IMR-90 (cell line): Measurements from ENCODE around the gene SGMS1. TPM values are rescaled to one million over a fixed set of nuclear protein-coding genes. Genes with fewer than 3 reads are reported as not detected.

Experiments used
- ATAC-seq: fragments of 200-7000 bp; cut with Tn5 transposase; 2 replicates; pipeline ENCODE4 v1.9.1; 2020; ENCODE audit warnings: low read depth, mild to moderate bottlenecking, moderate library complexity
- BruUV-seq: library from RNA; stranded (reverse); fragments of 400-500 nt; replicated peaks from 2 replicates; lab custom pipeline; 2021; lab: Mats Ljungman, UMichigan
- CTCF ChIA-PET: fragments of 300-600 bp; formaldehyde crosslinking; extraction: SDS; loops from one replicate; lab custom pipeline; 2021; ENCODE audit warnings: antibody characterized with exemption; lab: Yijun Ruan, JAX
- POLR2A ChIA-PET: fragments of 300-600 bp; sonication (Branson Sonifier 250); formaldehyde crosslinking; loops from one replicate; lab custom pipeline; 2022; ENCODE audit warnings: antibody characterized with exemption; ENCODE audit not compliant: unreplicated experiment; lab: Charles Lee
- DNase-seq: peaks from one replicate; pipeline ENCODE4 v3.0.0; 2013
- H2AFZ ChIP-seq: replicated peaks from 2 replicates; pipeline ENCODE3; 2013; ENCODE audit warnings: low read length, mild to moderate bottlenecking; ENCODE audit not compliant: poor library complexity
- H2AK5ac ChIP-seq: 2 replicates; pipeline ENCODE4 v1.6.1; 2013; ENCODE audit warnings: low read depth, low read length, inconsistent platforms
- H2AK9ac ChIP-seq: replicated peaks from 2 replicates; pipeline ENCODE3; 2013; ENCODE audit warnings: mild to moderate bottlenecking, low read depth, low read length, moderate library complexity; ENCODE audit not compliant: poor library complexity
- H2BK120ac ChIP-seq: 2 replicates; pipeline ENCODE4 v1.6.1; 2013; ENCODE audit warnings: low read depth, low read length, inconsistent platforms
- H2BK15ac ChIP-seq: 3 replicates; pipeline ENCODE4 v1.6.1; 2013; ENCODE audit warnings: low read depth, low read length, inconsistent platforms
- H2BK20ac ChIP-seq: 2 replicates; pipeline ENCODE4 v1.6.1; 2013; ENCODE audit warnings: low read depth, mild to moderate bottlenecking, inconsistent platforms, low read length, moderate library complexity
- H2BK5ac ChIP-seq: 2 replicates; pipeline ENCODE4 v1.6.1; 2013; ENCODE audit warnings: mild to moderate bottlenecking, low read depth, low read length, inconsistent platforms; ENCODE audit not compliant: poor library complexity, severe bottlenecking
- H3K14ac ChIP-seq: replicated peaks from 2 replicates; pipeline ENCODE4 v1.6.1; 2013; ENCODE audit warnings: low read depth, low read length, inconsistent platforms
- H3K18ac ChIP-seq: 2 replicates; pipeline ENCODE4 v1.6.1; 2013; ENCODE audit warnings: low read depth, low read length, control low read depth
- H3K23ac ChIP-seq: 2 replicates; pipeline ENCODE4 v1.6.1; 2013; ENCODE audit warnings: low read depth, low read length, inconsistent platforms
- H3K27ac ChIP-seq: 2 replicates; pipeline ENCODE4 v1.5.1; 2013; ENCODE audit warnings: mild to moderate bottlenecking, control low read depth, low read length; ENCODE audit not compliant: insufficient read depth
- H3K27me3 ChIP-seq: 2 replicates; pipeline ENCODE4 v1.6.1; 2013; ENCODE audit warnings: low read length; ENCODE audit not compliant: control insufficient read depth, insufficient read depth
- H3K36me3 ChIP-seq: 2 replicates; pipeline ENCODE4 v1.6.1; 2013; ENCODE audit warnings: low read length, mixed read lengths; ENCODE audit not compliant: control insufficient read depth, insufficient read depth
- H3K4ac ChIP-seq: 2 replicates; pipeline ENCODE4 v1.6.1; 2013; ENCODE audit warnings: low read depth, low read length, inconsistent platforms
- H3K4me1 ChIP-seq: 2 replicates; pipeline ENCODE4 v1.6.1; 2013; ENCODE audit warnings: low read length, mixed read lengths; ENCODE audit not compliant: control insufficient read depth, insufficient read depth
- H3K4me2 ChIP-seq: 2 replicates; pipeline ENCODE4 v1.6.1; 2013; ENCODE audit warnings: low read depth, mild to moderate bottlenecking, control low read depth, low read length, moderate library complexity
- H3K4me3 ChIP-seq: 2 replicates; pipeline ENCODE4 v1.5.1; 2013; ENCODE audit warnings: low read depth, mild to moderate bottlenecking, control low read depth, low read length, moderate library complexity; ENCODE audit not compliant: insufficient read depth
- H3K56ac ChIP-seq: 2 replicates; pipeline ENCODE4 v1.6.1; 2013; ENCODE audit warnings: low read length, inconsistent platforms; ENCODE audit not compliant: insufficient read depth; ENCODE audit errors: extremely low read depth
- H3K79me1 ChIP-seq, 2 experiments: 2 replicates each; pipeline ENCODE4 v1.6.1; 2013; ENCODE audit warnings: low read length in 2 of 2, inconsistent platforms in 1 of 2, low read depth in 1 of 2
- H3K9ac ChIP-seq: 2 replicates; pipeline ENCODE4 v1.6.1; 2013; ENCODE audit warnings: low read depth, low read length, control low read depth
- H3K9me1 ChIP-seq: 2 replicates; pipeline ENCODE4 v1.6.1; 2013; ENCODE audit warnings: low read length, inconsistent platforms; ENCODE audit not compliant: insufficient read depth
- H3K9me3 ChIP-seq: 2 replicates; pipeline ENCODE4 v1.6.1; 2013; ENCODE audit warnings: low read length; ENCODE audit not compliant: control insufficient read depth, insufficient read depth
- H4K20me1 ChIP-seq: 2 replicates; pipeline ENCODE4 v1.6.1; 2013; ENCODE audit warnings: low read length, inconsistent platforms; ENCODE audit not compliant: insufficient read depth
- H4K5ac ChIP-seq: 2 replicates; pipeline ENCODE4 v1.6.1; 2013; ENCODE audit warnings: mild to moderate bottlenecking, low read depth, low read length, control low read depth
- H4K8ac ChIP-seq, 2 experiments: 2 replicates each; pipeline ENCODE4 v1.6.1; 2013; ENCODE audit warnings: low read depth in 2 of 2, low read length in 2 of 2, control low read depth in 1 of 2, inconsistent platforms in 1 of 2
- H4K91ac ChIP-seq: 2 replicates; pipeline ENCODE4 v1.6.1; 2013; ENCODE audit warnings: low read depth, low read length, inconsistent platforms; ENCODE audit not compliant: insufficient read depth
- BHLHE40 ChIP-seq: fragments of 150-350 bp; IDR thresholded peaks from 2 replicates; pipeline ENCODE4 v1.6.1; 2016; ENCODE audit warnings: mild to moderate bottlenecking, low read depth, low read length
- CEBPB ChIP-seq: IDR thresholded peaks from 2 replicates; pipeline ENCODE4 v1.6.1; 2012; ENCODE audit warnings: low read depth, low read length, improper control_type of control experiment
- CHD1 ChIP-seq: IDR thresholded peaks from 2 replicates; pipeline ENCODE4 v1.6.1; 2012; ENCODE audit warnings: low read depth, low read length, improper control_type of control experiment
- CTCF ChIP-seq: conservative IDR thresholded peaks from 2 replicates; pipeline ENCODE4 v1.5.1; 2012; ENCODE audit warnings: mild to moderate bottlenecking, low read depth, low read length, improper control_type of control experiment
- ELK1 ChIP-seq: fragments of 150-350 bp; IDR thresholded peaks from 2 replicates; pipeline ENCODE4 v1.6.1; 2016; ENCODE audit warnings: low read depth, mild to moderate bottlenecking, low read length, moderate library complexity, borderline replicate concordance
- FOS ChIP-seq: fragments of 150-350 bp; IDR thresholded peaks from 2 replicates; pipeline ENCODE4 v1.6.1; 2016; ENCODE audit warnings: low read depth, low read length
- MAFK ChIP-seq: IDR thresholded peaks from 2 replicates; pipeline ENCODE4 v1.6.1; 2012; ENCODE audit warnings: low read depth, low read length, improper control_type of control experiment
- MAZ ChIP-seq: IDR thresholded peaks from 2 replicates; pipeline ENCODE4 v1.6.1; 2012; ENCODE audit warnings: low read depth, mild to moderate bottlenecking, low read length, improper control_type of control experiment, moderate library complexity, borderline replicate concordance
- MXI1 ChIP-seq: IDR thresholded peaks from 2 replicates; pipeline ENCODE4 v1.6.1; 2012; ENCODE audit warnings: low read depth, mild to moderate bottlenecking, low read length, moderate library complexity, borderline replicate concordance
- NFE2L2 ChIP-seq: fragments of 150-350 bp; IDR thresholded peaks from 2 replicates; pipeline ENCODE4 v1.6.1; 2016; ENCODE audit warnings: low read depth, mild to moderate bottlenecking, low read length
- POLR2A ChIP-seq: IDR thresholded peaks from 2 replicates; pipeline ENCODE4 v1.6.1; 2012; ENCODE audit warnings: mild to moderate bottlenecking, low read depth, low read length
- RAD21 ChIP-seq: IDR thresholded peaks from 2 replicates; pipeline ENCODE4 v1.6.1; 2012; ENCODE audit warnings: low read length, improper control_type of control experiment
- RCOR1 ChIP-seq: IDR thresholded peaks from 2 replicates; pipeline ENCODE4 v1.6.1; 2012; ENCODE audit warnings: mild to moderate bottlenecking, low read length, improper control_type of control experiment; ENCODE audit not compliant: insufficient replicate concordance
- RFX5 ChIP-seq: IDR thresholded peaks from 2 replicates; pipeline ENCODE4 v1.8.0; 2012; ENCODE audit warnings: low read depth, mild to moderate bottlenecking, low read length, moderate library complexity
- SMC3 ChIP-seq: fragments of 150-350 bp; IDR thresholded peaks from 2 replicates; pipeline ENCODE4 v1.6.1; 2016; ENCODE audit warnings: low read depth, mild to moderate bottlenecking, antibody characterized with exemption, low read length, moderate library complexity
- USF2 ChIP-seq: fragments of 150-350 bp; IDR thresholded peaks from 2 replicates; pipeline ENCODE4 v1.6.1; 2017; ENCODE audit warnings: mild to moderate bottlenecking, antibody characterized with exemption, low read length, low read depth
- WGBS, 2 experiments: methylation state at CpG; one replicate each; pipeline versions ENCODE4 v1.1.5 to v1.1.7; 2013; ENCODE audit warnings: missing lambda C conversion rate in 2 of 2; ENCODE audit not compliant: insufficient read length in 1 of 2; ENCODE audit errors: extremely low coverage in 2 of 2; 5-methylcytosine and 5-hydroxymethylcytosine counted together
- dilution Hi-C: fragments of 300-500 bp; cut with HindIII; formaldehyde crosslinking; loops from one replicate; pipeline ENCODE4 v1.14.3; 2018; ENCODE audit warnings: low sequenced_read_pairs; ENCODE audit not compliant: unreplicated experiment
- in situ Hi-C: fragments of 300-500 bp; cut with MboI; formaldehyde crosslinking; loops from 3 replicates; pipeline ENCODE4 v1.14.3; 2019; ENCODE audit warnings: low sequenced_read_pairs, inconsistent platforms, mixed read lengths
- intact Hi-C: fragments of 100-400 bp; cut with micrococcal nuclease; formaldehyde crosslinking; loops from 2 replicates; pipeline ENCODE4 v1.10.0; 2022
- polyA plus RNA-seq, 3 experiments: library from polyadenylated mRNA; depleted of rRNA; stranded (reverse); fragments of >200 nt; gene quantifications; 2 replicates each; pipeline ENCODE4 v1.2.3, GENCODE V29; 2012; ENCODE audit warnings: low replicate concordance in 1 of 3
- total RNA-seq: library from RNA; depleted of rRNA; stranded (reverse); fragments of >200 nt; gene quantifications from 2 replicates; pipeline ENCODE4 v1.2.3, GENCODE V29; 2012

The SGMS1 gene
- total and polyA plus RNA-seq, 2 of the 4 experiments (the other 2 are of a cell fraction) = 9.8 to 30.8 TPM

GRCh38 chr10:50615658-50616057, 8.1 kb downstream of the SGMS1 start:
- no peak overlapping the region for H3K9ac ChIP-seq
- no peak overlapping the region for H3K14ac ChIP-seq
- no peaks in the 10 kb centered on the region for H3K36me3 ChIP-seq
- no peak overlapping the region for H2AFZ ChIP-seq
- no peak overlapping the region for H3K18ac ChIP-seq
- TF ChIP-seq RCOR1 (no peak), CHD1 (no peak), BHLHE40 (no peak), FOS (no peak), RAD21 (no peak), MXI1 (no peak), USF2 (no peak), NFE2L2 (no peak), MAZ (no peak), MAFK (no peak), POLR2A (no peak), SMC3 (no peak), RFX5 (no peak), CEBPB (no peak), ELK1 (no peak), CTCF (no peak)
- H3K23ac ChIP-seq = no peak overlapping the region
- peaks cover 2% of the 10 kb centered on the region; the same call in 1 of the 2 replicates for H3K4me1 ChIP-seq
- no peak overlapping the region for H3K27ac ChIP-seq
- H4K8ac ChIP-seq = no peak overlapping the region
- H2BK120ac ChIP-seq = no peak overlapping the region
- POLR2A ChIA-PET = no interaction called here
- no peak overlapping the region for H2AK9ac ChIP-seq
- H2BK5ac ChIP-seq = no peak overlapping the region
- H3K4ac ChIP-seq = no peak overlapping the region
- no TSS peak for BruUV-seq
- H3K27me3 ChIP-seq = no peaks in the 10 kb centered on the region
- peaks cover 44% of the 10 kb centered on the region for H4K20me1 ChIP-seq
- WGBS, 2 experiments = no CpG with 5 or more reads among the region's 2 CpGs
- H3K9me1 ChIP-seq = peaks cover 6% of the 10 kb centered on the region; the same call in 1 of the 2 replicates
- H3K9me3 ChIP-seq = no peaks in the 10 kb centered on the region
- H2AK5ac ChIP-seq = no peak overlapping the region
- in situ Hi-C loops = no loop called here
- H3K4me3 ChIP-seq = no peak overlapping the region
- no peak overlapping the region for H2BK20ac ChIP-seq
- ATAC-seq (no peak), DNase-seq (no peak)
- H4K91ac ChIP-seq = no peak overlapping the region
- intact Hi-C loops = no loop called here
- H3K4me2 ChIP-seq = no peak overlapping the region
- CTCF ChIA-PET = interaction anchor here (0.7 kb wide), 1 partner anchor 37 kb away, joined by 4 read pairs; no protein-coding TSS in a partner anchor
- H4K5ac ChIP-seq = no peak overlapping the region
- no peak overlapping the region for H3K56ac ChIP-seq
- peaks cover 35 to 68% of the 10 kb centered on the region in 2 experiments for H3K79me1 ChIP-seq
- dilution Hi-C loops = no loop called here
- H2BK15ac ChIP-seq = no peak overlapping the region
